ENCODE data around the gene ZNF423.
A peak's percentile ranks its signal among the peaks of the same experiment; 100 is the strongest.

Gene ZNF423

DNA sequence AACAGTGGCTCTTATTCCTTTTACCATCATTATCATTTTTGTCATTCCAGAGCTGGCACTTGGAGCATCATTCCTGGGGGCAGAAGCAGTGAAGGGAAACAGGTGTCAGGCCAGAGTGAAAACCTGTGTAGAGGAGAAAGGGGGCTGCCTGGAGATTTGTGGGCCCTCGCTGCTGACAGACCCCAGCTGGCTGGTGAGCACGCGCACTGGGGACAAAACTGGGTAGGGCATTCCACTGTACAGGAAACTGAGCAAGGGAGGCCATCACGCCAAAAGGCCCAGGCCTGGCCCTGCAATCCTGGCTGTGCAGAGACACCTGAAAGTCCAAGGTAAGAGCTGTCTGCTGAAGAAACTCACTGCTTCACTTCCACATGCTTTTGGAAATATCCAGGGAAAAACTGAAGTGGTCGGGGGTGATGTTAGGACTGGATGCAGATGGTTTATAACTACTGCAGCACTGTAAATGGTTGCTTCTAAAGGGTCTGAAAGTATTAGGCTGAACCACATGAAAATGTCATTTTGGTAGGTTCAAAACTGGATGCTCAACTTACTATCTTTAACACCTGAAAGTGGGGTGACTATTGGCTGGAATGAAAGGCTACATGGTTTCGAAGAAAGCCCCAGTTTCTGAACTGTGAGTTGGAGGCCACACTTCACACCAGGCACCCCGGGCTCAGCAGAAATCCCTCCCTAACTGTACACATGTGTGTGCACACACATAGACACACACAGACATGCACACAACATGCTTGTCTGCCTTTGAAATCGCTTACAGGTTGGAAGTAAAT is 257.3 kb downstream of the ZNF423 start:
- Histone ChIP-seq H3K27me3 (ENCODE audit: control insufficient read depth, insufficient read depth, low read length) (no peaks in the 10 kb centered on the region), H3K9me3 (ENCODE audit: control insufficient read depth, insufficient read depth, low read length) (no peaks in the 10 kb centered on the region), H3K9ac (ENCODE audit: low read depth, low read length) (no peak overlapping the region)

DNA sequence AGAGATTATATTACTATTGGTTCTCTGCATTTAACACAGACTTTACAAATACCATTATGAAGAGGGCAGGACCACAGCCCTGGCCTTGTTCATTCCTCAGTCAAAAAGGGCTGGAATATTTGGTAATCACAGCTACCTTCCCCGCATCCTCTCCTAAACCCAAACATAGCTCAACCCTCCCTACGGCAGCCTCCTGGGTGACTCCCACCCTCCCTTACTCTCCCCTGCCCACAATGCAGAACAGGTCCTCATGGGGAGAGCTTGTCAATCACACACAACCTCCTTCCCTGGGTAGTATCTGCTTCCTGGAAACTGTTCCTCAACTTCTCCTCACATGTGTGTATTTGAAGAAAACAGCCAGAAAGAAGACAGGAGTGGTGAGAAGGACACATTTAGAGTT is 258.1 kb downstream of the ZNF423 start:
- Histone ChIP-seq H3K4me3 (ENCODE audit: low read depth, low read length) (no peak overlapping the region), H3K4me1 (ENCODE audit: control insufficient read depth, insufficient read depth, low read length) (peaks cover 25% of the 10 kb centered on the region), H3K27ac (ENCODE audit: low read depth, low read length) (peak overlapping the region; percentile 5), H3K27me3 (ENCODE audit: control insufficient read depth, insufficient read depth, low read length) (no peaks in the 10 kb centered on the region), H3K9ac (ENCODE audit: low read depth, low read length) (no peak overlapping the region), H3K9me3 (ENCODE audit: control insufficient read depth, insufficient read depth, low read length) (no peaks in the 10 kb centered on the region), H3K36me3 (ENCODE audit: control insufficient read depth, insufficient read depth, low read length) (no peaks in the 10 kb centered on the region)

More for the DNA sequence above, 257.3 kb downstream of the ZNF423 start:
- no peak overlapping the region for H3K27ac ChIP-seq (ENCODE audit: low read depth, low read length)
- no peaks in the 10 kb centered on the region for H3K36me3 ChIP-seq (ENCODE audit: control insufficient read depth, insufficient read depth, low read length)
- H3K4me1 ChIP-seq (ENCODE audit: control insufficient read depth, insufficient read depth, low read length), result peaks cover 25% of the 10 kb centered on the region
- H3K4me3 ChIP-seq (ENCODE audit: low read depth, low read length), result no peak overlapping the region

DNA sequence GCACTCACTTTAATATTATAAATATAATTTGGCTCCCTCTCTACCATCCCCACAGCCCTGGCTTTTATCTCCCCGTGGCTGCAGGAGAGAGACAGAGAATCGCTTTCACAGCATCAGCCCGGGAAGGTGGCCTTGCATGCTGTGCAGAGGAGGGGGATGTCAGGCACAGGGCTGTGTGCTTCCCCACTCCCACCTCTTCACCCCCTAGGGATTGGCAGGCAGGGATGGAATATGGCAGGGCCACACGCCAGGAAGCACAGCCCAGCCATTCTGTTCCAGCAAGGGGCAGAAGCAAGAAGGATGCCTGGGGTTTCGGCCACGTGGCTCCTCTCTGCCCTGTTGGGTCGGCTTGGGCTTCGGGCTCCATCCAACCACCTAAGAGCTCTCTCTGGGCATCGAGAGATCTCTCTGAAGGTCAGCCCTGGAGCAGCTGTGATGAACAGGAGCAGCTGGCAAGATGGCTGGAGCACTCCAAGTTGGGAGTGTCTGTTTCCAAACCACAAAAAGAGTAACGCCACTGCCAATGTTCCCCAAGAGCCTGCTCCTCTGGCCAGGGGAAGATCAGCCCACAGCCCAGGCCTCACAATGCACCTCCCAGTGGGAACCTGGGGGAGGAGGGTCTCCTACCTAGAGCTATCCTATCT is 259.1 kb downstream of the ZNF423 start:
- Histone ChIP-seq H3K27me3 (ENCODE audit: control insufficient read depth, insufficient read depth, low read length) (no peaks in the 10 kb centered on the region), H3K4me1 (ENCODE audit: control insufficient read depth, insufficient read depth, low read length) (peaks cover 31% of the 10 kb centered on the region), H3K27ac (ENCODE audit: low read depth, low read length) (peak overlapping the region; percentile 76)

DNA sequence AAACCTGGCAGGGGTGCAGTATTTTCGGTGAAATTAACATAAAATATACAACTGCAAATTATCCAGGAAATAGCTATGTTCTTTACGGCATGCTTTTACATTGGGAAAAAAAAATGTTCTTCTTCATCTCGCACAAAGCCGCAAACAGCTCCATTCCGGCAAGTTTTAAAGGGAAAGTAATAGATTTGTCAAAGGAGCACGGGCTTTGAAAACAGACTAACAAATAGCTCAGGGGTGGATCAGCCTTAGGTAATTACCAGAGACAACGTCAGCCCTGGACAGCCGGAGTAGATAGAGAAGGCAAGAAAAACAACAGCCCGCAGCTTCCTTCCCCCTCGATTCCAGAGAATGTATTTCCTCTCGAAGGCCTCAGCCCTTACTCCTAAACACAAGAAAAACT is 259.8 kb downstream of the ZNF423 start:
- Histone ChIP-seq H3K27ac (ENCODE audit: low read depth, low read length) (peak overlapping the region; percentile 13), H3K9me3 (ENCODE audit: control insufficient read depth, insufficient read depth, low read length) (no peaks in the 10 kb centered on the region), H3K27me3 (ENCODE audit: control insufficient read depth, insufficient read depth, low read length) (no peaks in the 10 kb centered on the region), H3K4me1 (ENCODE audit: control insufficient read depth, insufficient read depth, low read length) (peaks cover 31% of the 10 kb centered on the region), H3K36me3 (ENCODE audit: control insufficient read depth, insufficient read depth, low read length) (no peaks in the 10 kb centered on the region), H3K4me3 (ENCODE audit: low read depth, low read length) (no peak overlapping the region), H3K9ac (ENCODE audit: low read depth, low read length) (no peak overlapping the region)

More for the DNA sequence above, 259.1 kb downstream of the ZNF423 start:
- Histone ChIP-seq H3K9me3 (ENCODE audit: control insufficient read depth, insufficient read depth, low read length) (no peaks in the 10 kb centered on the region), H3K4me3 (ENCODE audit: low read depth, low read length) (no peak overlapping the region), H3K36me3 (ENCODE audit: control insufficient read depth, insufficient read depth, low read length) (no peaks in the 10 kb centered on the region), H3K9ac (ENCODE audit: low read depth, low read length) (no peak overlapping the region)

DNA sequence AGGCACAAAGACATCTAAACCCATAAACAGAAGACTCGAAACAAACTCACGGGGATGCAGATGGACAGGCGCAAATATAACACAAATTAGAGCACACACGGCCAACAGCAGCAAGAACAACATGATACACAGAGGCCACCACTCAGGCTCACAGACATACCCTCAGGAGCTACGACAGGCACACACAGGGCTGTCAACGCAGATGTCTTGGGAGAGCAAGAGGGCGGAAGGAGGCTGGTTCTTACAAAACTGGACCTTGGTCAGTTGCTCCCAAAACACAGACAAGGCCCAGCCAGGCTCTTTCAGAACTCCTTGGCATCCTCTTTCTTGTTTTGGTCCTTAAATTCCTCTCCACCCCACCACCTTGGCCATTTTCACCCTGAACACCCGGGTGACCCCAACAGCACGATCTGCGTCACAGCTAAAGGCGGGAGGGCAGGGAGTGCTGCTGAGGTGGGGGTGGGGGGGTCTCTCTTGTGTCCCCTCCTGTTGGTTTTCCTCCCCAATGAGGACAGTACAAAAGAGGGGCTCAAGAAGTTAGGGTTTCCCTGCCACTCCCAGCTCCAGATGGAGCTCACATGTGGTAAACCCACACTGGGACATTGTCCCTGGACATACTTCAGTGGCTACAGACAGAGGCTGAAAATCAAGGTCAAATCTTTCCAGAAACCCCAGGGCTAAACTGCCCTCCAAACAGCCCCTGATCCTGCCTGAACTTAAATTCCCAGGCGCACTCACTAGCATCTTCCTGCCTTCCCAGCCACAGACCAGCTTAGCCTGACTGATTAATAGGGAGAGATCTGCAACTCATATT is 261.0 kb downstream of the ZNF423 start:
- no peak overlapping the region for H3K9ac ChIP-seq (ENCODE audit: low read depth, low read length)
- no peak overlapping the region for H3K27ac ChIP-seq (ENCODE audit: low read depth, low read length)
- H3K27me3 ChIP-seq (ENCODE audit: control insufficient read depth, insufficient read depth, low read length), result no peaks in the 10 kb centered on the region
- H3K4me1 ChIP-seq (ENCODE audit: control insufficient read depth, insufficient read depth, low read length), result peaks cover 26% of the 10 kb centered on the region
- no peak overlapping the region for H3K4me3 ChIP-seq (ENCODE audit: low read depth, low read length)
- H3K36me3 ChIP-seq (ENCODE audit: control insufficient read depth, insufficient read depth, low read length), result no peaks in the 10 kb centered on the region
- H3K9me3 ChIP-seq (ENCODE audit: control insufficient read depth, insufficient read depth, low read length), result no peaks in the 10 kb centered on the region

DNA sequence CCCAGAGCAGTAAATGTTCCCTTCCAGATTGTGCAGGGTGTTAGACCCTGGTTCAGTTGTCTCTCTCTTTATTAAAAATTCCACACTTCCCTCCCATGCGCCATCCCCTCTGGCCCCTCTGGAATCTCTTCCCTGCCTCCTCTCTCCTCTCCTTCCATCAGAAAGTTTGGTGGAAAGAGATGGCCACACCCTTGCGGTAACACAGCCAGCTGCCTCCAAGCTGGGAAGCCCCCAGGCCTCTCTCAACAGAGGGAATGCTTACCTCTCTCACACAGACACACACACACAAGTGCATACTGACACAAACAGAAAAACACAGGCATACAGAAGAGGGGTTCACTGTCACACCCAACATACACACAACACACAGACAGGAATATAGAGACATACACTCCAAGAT is 261.8 kb downstream of the ZNF423 start:
- Histone ChIP-seq H3K36me3 (ENCODE audit: control insufficient read depth, insufficient read depth, low read length) (no peaks in the 10 kb centered on the region), H3K27ac (ENCODE audit: low read depth, low read length) (no peak overlapping the region), H3K4me3 (ENCODE audit: low read depth, low read length) (no peak overlapping the region), H3K27me3 (ENCODE audit: control insufficient read depth, insufficient read depth, low read length) (no peaks in the 10 kb centered on the region), H3K9ac (ENCODE audit: low read depth, low read length) (no peak overlapping the region), H3K9me3 (ENCODE audit: control insufficient read depth, insufficient read depth, low read length) (no peaks in the 10 kb centered on the region), H3K4me1 (ENCODE audit: control insufficient read depth, insufficient read depth, low read length) (peaks cover 33% of the 10 kb centered on the region)

DNA sequence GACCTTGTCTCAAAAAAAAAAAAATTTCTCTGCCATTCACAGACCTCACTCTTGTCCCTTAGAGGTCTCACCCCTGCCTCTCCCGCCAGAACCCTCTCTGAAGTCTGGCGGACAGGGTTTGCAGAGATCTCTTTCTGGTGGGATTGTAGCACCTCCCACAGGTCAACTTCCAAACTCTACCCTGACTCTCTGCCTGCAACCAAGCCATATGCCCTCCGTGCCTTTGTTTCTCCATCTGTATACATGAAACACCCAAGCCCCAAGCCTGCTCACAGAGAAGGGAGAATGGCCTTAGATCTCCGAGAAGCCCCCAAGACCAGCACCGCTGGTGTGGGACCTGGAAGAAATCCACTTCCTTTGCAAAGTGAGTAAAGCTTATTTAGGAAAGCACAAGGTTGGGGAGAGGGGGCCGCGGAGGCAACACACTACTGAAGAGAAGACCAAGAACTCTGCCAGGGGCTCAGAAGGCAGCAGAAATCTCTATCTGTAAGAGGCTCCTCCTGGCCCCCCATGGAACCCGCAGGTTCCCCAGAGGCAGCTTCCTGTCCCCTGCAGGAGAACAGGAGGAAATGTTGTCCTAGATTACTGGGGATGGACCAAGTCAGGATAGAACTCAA is 262.4 kb downstream of the ZNF423 start:
- Histone ChIP-seq H3K9ac (ENCODE audit: low read depth, low read length) (no peak overlapping the region), H3K9me3 (ENCODE audit: control insufficient read depth, insufficient read depth, low read length) (no peaks in the 10 kb centered on the region), H3K4me1 (ENCODE audit: control insufficient read depth, insufficient read depth, low read length) (peaks cover 39% of the 10 kb centered on the region), H3K36me3 (ENCODE audit: control insufficient read depth, insufficient read depth, low read length) (no peaks in the 10 kb centered on the region), H3K4me3 (ENCODE audit: low read depth, low read length) (no peak overlapping the region), H3K27me3 (ENCODE audit: control insufficient read depth, insufficient read depth, low read length) (no peaks in the 10 kb centered on the region), H3K27ac (ENCODE audit: low read depth, low read length) (no peak overlapping the region)

DNA sequence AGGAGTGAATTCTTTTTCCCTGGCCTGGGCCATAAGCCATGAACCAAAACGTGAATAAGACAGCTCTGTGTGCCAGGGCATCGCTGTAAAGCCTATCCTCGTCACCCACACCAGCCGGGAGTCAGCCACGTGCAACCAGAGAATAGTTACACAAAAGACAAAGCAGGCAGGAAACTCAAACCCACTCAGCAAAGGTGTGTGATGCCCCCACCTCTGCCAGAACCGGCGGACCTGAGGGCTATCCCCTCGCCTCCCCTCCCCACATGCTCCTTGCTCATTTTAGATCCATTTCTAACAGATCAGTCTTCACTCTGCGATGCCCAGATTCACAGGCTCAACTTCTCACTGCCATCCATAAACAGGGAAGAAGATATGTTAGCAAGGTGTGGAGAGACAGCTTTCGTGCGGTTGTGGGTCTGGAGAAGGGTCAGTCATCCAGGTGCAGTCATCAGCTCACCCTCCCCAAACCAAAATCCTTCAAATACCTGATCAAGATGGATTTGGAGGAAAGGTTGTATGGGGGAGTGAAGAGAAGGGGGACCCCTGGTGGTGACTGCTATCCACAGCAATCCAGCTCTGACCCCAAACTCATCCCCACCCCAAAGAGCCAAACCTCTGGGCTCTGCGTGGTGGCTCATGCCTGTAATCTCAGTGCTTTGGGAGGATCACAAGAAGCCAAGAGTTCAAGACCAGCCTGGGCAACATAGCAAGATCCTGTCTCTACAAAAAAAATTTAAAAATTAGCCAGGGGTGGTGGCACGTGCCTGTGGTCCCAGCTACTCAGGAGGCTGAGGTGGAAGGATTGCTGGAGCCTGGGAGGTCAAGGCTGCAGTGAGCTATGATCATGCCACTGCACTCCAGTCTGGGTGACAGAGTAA is 263.1 kb downstream of the ZNF423 start:
- no peaks in the 10 kb centered on the region for H3K27me3 ChIP-seq (ENCODE audit: control insufficient read depth, insufficient read depth, low read length)
- H3K9ac ChIP-seq (ENCODE audit: low read depth, low read length), result no peak overlapping the region
- no peaks in the 10 kb centered on the region for H3K9me3 ChIP-seq (ENCODE audit: control insufficient read depth, insufficient read depth, low read length)
- H3K27ac ChIP-seq (ENCODE audit: low read depth, low read length), result no peak overlapping the region
- no peaks in the 10 kb centered on the region for H3K36me3 ChIP-seq (ENCODE audit: control insufficient read depth, insufficient read depth, low read length)
- H3K4me1 ChIP-seq (ENCODE audit: control insufficient read depth, insufficient read depth, low read length), result peaks cover 40% of the 10 kb centered on the region
- no peak overlapping the region for H3K4me3 ChIP-seq (ENCODE audit: low read depth, low read length)

DNA sequence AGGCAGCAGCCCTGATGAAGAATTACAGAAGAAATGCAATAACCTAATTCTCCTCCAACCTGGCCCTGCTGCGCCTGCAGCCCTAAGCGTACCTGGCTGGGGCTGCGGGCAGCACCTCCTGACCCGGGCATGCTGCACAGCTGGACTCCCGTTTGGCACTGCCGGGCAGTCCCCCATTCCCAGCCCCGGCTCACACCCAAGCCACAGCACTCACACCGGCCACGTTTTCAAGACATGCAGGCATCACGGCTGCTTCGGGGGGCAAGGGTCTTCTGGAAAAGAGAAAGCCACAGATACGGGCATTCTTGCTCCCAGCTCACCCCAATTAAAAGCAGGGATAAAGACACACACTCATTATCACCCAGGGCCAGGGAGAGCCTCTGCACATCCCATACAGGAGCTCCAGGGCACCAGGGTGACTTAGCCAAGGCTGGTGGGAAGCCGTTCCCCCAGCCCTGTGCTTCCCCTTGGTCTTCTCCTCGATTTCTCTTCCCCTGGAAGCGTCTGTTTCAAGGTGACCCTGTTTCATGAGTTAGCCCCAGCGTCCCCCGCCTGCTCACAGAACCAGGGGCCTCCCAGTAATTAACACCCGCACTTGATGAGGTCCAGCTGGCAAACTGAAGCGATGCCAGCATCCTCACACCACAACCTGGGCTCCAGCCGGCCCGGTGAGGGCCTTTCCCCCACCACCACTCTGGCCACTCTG is 265.6 kb downstream of the ZNF423 start:
- peaks cover 27% of the 10 kb centered on the region for H3K4me1 ChIP-seq (ENCODE audit: control insufficient read depth, insufficient read depth, low read length)
- no peaks in the 10 kb centered on the region for H3K27me3 ChIP-seq (ENCODE audit: control insufficient read depth, insufficient read depth, low read length)
- no peak overlapping the region for H3K9ac ChIP-seq (ENCODE audit: low read depth, low read length)
- H3K9me3 ChIP-seq (ENCODE audit: control insufficient read depth, insufficient read depth, low read length), result no peaks in the 10 kb centered on the region
- no peak overlapping the region for H3K27ac ChIP-seq (ENCODE audit: low read depth, low read length)
- no peaks in the 10 kb centered on the region for H3K36me3 ChIP-seq (ENCODE audit: control insufficient read depth, insufficient read depth, low read length)
- no peak overlapping the region for H3K4me3 ChIP-seq (ENCODE audit: low read depth, low read length)

Measured in HUES48 (cell line).